Activated gamma-delta T cell treated with anti-CD3 and anti-CD28 coated beads, Interleukin-2, amount 50 U/mL, for 16 hours (primary cell): Measurements from ENCODE around the gene ATOX1.

ENCODE experiments used
- DNase-seq: peaks from one replicate; pipeline ENCODE4 v3.0.0-alpha.2; 2020; ENCODE audit warnings: low read depth

ATOX1 gene

DNA sequence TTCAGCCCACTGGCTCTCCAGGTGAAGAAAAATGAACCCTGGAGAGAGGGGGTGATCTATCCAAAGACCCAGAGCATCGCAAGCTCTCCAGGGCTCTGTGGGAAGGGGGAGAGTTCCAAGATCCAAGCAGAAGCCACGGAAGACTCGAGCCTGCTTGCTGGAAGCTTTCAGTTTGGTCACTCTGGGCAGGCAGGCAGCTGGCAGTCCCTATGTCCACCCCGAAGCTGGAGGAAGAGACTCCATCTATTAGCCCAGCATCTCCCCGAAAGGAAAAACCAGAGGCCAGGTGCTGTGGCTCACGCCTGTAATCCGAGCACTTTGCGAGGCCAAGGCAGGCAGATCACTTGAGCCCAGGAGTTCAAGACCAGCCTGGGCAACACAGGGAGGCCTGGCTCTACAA is 61.0 kb downstream of the ATOX1 start:
- DNase-seq: no peak

DNA sequence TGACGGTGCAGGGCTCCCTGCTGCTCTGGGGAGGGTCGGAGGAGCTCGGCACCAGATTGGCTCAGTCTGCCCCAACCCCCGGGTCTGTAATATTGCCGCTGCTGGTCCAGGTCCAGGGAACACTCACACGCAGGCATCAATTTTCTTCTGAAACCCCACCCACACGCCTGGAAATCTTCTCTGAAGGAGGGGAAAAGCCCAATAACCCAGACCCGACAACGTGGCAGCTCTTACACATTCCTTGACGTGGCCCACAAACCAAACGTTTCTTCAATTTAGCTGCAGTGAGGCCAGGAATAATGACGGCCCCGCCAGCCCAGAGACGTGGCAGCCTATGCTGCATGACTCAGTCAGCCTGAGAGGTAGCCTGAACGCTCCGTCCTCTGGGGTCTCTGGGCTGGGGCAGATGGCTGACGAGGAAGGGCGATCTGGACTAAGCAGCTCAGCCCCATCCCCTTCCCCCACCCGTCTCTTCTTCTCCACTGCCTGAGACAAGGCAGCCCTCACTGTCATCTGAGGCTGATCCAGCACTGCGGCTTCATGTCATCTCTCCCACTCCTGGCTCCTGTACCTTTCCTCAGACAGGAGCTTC is 61.9 kb downstream of the ATOX1 start:
- no peak for DNase-seq

DNA sequence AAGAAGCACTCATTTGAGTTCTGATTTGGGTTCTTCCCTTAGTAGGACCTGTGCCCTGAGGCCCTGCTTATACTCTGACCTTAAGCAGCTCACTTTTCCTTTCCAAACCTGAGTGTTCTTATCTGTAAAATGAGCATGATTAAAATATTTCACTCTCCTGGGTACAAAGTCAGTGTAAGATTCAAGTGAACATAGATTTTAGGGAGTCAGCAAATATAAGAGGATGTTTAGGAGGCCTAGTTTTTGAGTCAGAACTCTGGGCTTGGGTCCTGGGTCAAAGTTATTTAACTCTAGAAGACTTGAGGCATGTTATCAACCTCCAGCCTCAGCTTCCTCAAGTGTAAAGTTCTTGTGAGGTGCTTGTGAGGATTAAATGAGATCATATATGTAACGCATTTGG is 63.0 kb downstream of the ATOX1 start:
- no peak for DNase-seq

DNA sequence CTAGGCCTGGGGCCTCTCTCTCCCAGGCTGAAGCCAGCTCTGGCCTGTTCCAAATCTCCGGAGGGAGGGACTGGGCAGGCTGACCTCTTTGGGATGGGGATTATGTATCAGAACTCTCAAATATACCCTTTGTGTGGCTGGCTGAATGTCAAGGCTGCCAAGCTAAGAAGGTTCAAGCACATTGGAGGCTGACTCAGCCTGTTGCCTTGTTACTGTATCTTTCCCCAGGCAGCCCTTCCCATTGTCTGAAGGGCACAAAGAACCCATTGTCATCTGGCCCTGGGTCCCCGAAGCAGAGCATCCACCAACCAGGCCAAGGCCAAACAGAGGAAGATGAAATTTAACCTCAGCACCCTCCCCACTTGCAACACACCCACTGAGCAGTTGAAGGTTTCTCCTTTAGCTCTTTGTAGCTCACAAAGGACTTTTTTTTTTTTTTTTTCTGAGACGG is 64.4 kb downstream of the ATOX1 start:
- DNase-seq: no peak
